Activated naive CD4-positive, alpha-beta T cell (primary cell): ENCODE data around the gene LSM10.
A peak's percentile ranks its signal among the peaks of the same experiment; 100 is the strongest.

ENCODE experiments used
- DNase-seq, 4 experiments: peaks; one replicate each; lab custom pipeline; 2025; lab: John Stamatoyannopoulos, UW

The LSM10 gene

DNA sequence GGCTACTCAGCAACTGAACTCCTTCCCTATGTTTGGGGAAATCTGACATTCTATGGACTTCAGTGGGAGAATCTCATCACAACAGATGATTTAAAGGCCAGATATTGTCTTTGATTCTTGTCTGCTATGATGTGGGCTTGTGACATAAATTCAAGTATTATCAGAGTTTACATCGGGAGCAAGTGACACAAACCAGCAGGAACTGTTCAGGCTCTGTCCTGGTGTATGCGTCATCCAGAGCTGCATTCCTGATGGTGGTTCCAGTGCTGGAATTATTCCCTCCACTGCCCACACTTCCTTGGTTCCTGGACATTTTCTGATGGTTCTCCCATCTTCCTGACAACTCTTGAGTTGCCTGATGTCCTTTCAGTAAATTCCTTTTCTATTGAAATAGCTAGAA lies 10.8 kb upstream of the LSM10 start:
- no peak for DNase-seq

DNA sequence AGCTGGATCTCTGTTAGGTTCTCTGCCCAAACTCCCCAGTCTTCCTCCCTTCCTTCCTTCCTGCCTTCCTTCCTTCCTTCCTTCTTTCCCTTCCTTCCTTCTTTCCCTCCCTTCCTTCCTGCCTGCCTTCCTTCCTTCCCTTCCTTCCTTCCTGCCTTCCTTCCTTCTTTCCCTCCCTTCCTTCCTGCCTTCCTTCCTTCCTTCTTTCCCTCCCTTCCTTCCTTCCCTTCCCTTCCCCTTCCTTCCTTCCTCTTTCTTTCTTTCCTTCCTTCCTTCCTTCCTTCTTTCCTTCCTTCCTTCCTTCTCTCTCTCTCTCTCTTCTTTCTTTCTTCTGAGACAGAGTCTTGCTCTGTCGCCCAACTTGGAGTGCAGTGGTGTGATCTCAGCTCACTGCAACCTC lies 8.7 kb upstream of the LSM10 start:
- no peak for DNase-seq

DNA sequence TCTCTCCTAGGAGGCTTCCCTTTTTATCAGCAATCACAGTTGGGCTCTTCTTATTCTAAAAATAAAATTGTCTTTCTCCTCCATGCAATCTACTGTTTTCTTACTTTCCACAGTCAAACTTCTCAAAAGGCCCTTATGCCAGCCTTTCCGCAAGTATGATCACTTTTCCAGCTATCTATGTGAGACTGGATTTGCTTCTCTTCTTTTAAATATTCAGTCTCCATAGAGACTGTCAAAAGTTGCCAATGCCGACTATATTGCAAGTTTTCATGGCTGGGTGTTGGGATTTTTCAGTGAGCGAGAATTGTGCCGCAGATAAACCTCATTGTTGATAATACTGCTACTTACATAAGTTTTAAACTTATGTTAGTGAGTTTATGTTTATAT lies 4.8 kb upstream of the LSM10 start:
- no peak for DNase-seq

DNA sequence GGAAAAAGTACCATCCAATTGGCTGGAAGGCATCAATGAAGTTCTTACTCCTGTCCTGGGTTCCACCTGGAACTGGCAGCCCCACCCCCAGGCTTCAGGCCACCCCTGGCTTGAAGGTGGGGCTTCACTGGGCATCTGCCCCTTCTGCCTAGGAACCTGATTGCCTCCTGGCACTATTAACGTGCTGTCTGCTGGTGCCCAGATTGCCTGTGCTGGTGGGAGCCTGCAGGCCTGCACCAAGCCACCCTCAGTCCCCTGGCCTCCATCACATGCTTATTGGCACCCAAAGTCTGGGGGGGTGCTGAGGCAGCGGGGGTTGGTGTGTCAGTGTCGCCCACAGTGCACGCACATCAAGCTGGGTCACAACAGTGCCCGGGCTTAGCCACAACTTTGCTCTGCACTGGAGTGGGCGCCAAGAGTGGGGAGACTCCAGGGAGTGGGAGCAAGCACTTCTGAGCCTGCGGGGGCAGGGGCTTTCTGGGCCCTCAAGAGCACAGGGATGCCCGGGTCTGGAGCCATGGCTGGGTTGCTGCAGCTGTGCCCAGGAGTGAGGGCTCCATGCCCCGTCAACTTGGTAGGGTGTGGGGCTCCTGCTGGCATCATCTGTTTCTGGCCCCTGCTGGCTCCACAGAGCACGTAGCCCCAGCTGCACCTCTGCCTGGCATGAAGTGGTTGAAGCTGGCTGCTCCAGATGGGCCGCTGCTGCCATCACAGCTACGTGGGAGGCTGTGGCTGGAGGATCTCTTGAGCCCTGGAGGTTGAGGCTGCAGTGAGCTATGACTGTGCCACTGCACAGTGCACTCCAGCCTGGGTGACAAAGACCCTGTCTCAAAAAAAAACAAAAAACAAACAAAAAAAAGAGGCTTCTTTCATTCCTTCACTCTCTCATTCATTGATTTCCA lies 4.1 kb upstream of the LSM10 start:
- DNase-seq, result no peak

DNA sequence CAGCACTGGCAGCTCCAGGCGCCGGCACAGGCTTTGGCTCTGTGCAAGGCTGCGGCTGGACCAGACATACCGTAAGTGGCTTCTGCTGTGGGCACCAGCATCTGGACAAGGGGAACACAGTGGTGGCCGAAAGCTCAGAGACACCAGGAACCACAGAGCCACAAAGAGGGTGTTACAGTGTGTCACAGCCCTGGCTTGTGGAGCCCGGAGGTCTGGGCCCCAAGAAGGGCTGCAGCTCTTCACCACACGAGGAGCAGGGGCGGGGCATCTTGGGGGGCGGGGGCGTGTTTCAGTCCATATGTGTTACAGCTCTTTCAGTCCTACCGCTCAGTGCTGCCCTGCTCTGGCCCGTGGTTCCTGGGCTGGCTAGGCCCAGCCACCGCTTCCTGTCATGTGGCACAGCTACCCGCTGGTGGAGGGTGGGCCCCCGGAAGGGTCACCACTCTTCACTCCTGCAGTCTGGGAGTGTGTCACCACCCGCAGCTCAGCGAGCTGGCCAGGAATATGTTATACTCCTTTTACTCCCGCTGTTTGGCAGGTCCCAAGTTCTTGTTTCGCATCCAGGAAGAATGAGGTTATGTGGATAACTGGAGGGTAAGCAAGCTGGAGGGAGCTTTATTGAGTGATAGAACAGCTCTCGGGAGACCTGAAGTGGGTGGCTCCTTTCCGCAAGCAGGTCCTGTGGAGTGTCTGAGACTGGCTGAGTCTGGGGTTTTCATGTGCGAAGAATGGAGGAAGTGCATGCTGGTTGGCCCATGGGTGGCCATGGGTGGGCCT lies 3.3 kb upstream of the LSM10 start:
- peak in 2 of 4 experiments; percentile 10 to 21 for DNase-seq

DNA sequence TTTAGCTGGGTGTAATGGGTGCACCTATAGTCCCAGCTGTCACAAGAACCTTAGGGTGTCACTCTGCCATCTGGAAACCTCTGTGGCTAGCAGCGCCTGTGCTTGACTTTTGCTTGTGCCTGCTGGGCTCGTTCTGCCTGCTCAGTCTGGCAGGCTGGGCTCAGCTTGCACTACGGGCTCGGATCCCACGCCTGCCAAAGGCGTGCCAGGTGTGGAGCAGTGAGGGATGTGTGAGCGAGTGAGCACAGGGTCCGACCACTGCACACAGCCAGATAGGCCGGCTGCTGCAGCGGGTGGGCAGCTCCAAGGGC lies 2.8 kb upstream of the LSM10 start:
- DNase-seq, result no peak

DNA sequence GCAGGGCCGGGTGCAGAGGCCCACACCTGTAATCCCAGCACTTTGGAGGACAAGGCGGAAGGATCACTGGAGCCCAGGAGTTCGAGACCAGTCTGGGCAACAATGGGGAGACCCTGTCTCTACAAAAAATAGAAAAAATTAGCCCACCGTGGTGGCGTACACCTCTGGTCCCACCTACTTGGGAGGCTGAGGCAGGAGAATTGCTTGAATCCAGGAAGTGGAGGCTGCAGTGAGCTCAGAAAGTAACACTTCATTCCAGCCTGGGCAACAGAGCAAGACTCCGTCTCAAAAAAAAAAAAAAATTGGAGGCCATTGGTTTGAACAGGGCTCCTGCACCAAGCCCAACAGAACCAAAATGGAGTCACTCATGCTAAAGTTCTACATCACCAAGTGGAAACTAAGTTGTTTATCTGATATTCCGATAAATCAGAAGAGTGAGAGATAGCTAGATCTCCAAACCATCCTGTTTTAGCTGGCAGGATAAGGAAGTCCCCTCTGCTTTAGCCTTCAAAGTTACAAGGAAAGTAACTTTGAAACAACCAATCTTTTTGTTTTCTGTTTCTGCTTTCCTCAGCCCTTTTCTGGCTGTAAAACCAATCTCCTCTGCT lies 766 bp upstream of the LSM10 start:
- no peak for DNase-seq

DNA sequence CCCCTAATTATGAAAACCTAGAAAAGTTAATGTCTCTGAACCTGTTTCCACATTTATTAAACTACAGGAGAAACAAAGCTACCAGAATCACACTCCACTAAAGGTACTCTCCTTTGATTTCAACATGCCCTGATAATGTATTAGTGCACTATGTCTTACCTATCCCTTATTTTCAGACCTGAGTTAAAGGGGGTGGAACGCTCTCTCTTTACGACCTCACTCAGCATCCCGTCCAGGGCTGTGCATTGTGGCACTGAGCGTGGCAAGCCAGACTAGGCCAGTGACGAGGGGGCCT lies 678 bp downstream of the LSM10 start:
- peak in 1 of 4 experiments; percentile 8 for DNase-seq

DNA sequence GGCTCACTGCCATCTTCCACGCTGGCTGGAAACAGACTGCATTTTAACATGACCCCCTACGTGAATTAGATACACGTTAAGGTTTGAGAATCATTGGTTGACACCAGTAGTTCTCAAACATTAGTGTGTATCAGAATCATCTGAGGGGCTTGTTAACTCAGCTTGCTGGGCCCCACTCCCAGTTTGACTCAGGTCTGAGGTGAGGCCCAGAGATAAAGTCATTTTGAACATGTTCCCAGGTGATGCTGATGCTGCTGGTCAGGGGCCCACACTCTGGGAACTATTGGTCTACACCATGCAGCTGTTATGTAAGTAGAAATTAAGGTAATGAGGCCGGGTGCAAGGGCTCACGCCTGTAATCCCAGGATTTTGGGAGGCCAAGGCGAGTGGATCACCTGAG lies 1.3 kb downstream of the LSM10 start:
- no peak for DNase-seq

DNA sequence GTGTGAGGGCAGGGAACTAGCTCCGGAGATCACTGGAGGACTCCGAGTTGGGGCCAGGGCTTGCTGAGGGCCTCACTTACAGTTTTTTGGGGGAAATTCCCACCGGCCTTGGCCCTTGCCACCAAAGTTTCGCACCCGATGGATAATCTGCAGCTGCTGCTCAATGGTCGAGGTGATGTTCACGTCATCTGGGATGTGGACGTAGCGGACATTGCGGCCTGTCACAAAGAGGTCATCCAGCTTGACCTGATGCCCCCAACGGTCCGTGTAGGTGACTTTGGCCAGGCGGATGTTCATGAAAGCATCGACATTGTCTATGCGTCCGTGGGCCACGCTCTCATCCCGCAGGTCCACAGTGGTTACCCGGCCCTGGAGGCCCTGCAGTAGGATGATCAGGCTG lies 4.0 kb downstream of the LSM10 start:
- DNase-seq, result no peak

DNA sequence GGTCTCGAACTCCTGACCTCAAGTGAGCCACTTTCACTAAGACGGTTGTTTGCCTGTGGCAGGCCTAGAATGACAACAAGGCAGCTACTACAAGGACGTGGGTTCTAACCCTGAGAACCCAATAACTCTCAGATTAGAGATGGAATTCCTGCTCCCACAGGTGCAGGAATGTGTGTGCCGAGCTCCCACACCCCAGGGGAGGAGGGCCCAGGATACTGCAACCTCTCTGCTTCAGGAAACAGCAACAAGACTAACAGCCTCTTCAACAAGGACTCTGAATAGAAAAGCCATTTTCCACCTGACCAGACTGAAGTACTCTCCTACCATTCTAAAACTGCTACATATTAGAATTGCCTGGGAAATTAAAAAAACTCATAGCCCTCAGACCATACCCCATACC lies 4.9 kb downstream of the LSM10 start:
- no peak for DNase-seq

DNA sequence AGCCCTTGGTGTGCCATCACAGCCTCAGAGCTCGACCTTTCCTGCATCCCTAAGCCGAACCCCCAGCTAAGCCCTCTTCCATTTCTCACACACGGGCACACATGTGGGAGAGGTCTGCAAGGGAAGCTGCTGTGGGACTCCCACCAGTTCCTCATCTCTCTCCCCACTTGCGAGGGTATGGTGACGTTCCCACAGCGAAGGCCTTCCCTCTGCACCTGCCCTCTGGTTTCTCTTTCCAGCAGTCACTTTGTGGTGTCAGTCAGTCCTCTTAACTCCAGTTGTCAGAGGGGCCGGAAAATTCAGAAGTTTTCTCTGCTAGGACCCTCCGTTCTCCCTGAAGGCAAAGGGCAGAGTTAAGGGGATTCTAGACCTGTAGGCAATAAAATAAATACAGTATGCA lies 6.4 kb downstream of the LSM10 start:
- no peak for DNase-seq

DNA sequence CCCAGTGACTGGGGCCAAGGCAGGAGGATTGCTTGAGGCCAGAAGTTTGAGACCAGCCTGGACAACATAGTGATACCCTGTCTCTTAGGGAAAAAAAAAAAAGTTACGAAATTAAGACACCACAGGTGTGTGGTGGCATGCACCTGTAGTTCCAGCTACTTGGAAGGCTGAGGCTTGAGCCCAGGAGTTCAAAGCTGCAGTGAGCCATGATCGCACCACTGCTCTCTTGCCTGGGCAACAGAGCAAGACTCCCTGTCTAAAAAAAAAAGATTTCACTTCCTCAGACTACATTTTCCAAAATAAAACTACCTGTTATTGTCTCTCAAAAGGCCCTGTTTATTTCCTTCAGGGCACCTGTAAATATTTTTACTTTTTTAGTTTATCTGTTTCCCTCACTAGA lies 7.3 kb downstream of the LSM10 start:
- DNase-seq, result no peak

DNA sequence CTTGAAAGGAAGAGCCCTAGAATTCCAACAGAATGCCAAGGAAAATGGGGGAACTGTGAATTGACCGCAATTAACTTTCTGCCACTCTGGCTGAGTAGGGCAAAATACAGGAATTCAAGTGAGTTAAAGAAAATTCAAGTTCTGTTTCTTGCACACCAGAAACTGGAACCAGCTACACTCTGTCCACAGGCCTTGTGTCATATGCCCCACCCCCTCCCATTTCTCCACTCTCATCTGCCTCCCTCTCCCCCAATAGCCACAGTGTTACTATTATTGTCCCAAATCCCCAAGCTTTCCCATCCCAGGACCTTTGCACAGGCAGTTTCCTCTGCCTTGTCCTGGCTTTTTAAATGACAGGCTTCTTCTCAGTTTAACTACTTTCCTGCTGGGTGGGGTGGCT lies 7.7 kb downstream of the LSM10 start:
- DNase-seq, result no peak

DNA sequence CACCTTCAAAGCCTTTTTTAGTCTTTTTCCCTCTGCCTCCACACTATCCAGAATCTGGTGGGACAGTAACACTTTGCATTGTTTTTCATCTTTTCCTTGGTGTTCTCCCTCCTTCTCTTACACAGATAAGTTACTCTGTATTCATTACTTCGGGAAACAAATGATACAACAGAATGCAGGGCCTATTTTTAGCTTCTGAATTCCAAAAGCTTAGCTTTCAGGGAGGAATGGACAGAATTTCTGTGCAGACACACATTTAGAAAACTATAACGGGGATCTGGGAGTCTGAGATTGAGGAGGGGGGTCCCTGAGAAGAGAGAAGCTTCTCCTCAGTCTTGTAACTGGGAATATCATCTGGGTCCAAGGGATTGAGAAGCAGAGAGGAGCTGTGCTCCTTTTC lies 8.4 kb downstream of the LSM10 start:
- no peak for DNase-seq

DNA sequence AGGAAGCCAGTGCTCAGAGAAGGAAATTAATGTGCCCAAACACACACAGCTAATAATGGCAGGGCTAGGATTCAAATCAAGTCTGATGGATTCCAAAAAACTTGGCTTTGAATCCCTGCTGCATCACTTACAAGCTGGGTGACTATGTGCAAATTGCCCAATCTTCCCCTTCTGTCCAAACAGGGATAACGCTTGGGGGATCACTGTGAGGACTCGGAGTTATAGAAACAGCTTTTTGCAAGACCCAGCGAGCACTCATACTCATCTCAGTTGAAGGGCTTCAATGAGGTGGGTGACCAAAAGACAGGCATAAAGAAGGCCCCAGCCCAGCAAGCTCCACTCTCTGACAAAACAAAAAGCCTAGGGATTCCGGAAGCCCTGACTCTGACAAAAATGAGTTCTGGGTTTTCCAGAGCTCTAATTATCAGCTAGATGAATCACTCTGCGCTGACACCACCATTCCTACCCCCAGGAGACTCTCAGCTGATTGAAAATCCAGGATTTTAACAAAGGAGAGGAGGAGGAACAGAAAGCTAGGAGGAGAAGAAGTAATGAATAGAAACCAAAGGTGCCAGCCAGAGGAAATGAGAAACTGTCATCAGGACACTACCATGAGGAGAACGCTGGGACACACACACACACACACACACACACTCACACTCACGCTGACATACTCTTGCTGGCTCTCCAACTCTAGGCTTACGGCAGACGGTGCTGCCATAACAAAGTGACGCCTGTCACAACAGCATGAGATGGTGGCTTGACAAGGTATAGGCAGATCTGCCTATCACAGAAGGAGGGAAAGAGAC lies 10.4 kb downstream of the LSM10 start:
- no peak for DNase-seq

DNA sequence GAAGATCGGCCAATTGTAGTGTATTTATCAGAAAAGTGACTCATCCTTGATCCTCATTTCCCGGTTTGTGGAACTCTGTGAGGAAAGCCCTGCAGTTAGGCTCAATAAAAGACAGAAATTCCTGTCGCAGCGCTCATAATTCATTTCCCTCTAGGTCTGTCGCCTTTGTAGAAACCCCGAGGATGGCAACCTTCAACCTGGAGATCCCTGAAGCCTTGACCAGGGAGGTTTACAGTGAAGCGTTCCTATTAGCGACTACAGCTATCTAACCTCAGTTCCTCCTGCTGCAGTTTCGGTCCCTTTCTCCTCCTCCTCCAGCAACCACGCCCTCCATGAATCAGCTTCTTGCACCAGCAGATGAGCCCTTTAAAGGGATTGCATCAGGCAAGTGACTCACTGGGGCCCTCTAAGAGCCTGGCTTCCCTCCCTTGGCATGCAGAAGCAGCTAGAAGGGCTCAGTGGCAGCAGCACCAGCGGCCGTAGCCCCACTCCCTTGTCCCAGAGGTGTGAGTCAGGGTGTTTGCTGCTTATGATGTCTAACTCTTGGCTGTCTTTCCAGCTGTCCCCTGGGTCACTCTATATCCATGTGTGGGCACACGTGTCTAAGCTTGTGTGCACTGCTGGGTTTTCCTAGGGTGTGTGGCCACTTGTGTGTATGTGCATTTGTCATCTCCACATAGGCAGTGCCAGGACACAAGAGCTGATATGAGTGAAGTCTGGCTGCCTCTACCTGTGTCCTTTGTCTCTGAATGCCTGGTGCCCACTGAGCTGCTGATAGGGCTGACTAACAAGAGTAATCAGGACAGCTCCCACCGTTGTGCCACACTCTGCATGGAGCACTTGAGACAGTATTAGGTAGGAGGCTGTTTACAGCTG lies 11.2 kb downstream of the LSM10 start:
- peak; percentile 56 to 66 (median 62) for DNase-seq

DNA sequence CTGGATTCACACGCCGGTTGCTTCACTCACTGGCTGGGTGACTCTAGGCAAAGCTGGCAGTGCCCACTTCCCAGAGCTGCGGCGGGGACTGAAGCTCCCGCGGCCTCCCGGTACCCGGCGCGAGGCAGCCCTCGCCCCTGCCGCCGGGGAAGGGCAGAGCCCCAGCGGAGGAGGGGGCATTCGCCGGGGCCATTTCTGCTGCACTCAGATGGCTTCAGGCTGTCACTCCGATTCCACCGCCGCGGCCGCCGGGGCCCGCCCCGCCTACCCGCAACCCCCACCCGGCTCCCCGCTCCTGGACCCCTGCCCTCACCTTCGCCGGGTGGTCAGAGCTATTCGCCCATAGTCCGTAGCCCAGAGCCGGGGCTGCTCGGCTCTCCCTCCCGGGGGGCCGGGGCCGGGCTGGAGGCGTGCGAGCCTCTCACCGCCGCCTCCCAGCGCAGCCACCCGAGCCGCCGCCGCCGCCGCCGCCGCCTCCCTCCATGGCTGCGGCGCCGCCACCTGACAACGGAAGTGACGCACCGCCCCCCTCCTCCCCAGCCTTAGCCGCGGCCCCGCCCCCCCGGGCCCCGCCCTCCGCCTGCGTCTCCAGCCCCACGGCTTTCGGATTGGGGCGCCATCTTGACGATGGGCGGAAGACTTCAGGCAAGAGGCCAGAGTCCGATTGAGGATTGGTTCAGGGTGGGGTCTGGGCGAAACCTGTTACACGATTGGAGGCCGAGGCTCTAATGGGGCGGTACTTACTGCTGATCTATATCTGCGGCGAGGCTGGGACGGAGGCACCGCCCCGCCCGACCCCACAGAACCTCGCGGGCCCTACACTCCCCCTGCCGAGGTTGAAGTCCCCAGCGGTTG lies 12.1 kb downstream of the LSM10 start, which contains the start of gene STK40:
STK40 (minus strand) TSS at position 515 of the 855 bp plus-strand sequence. CDS start 24,592 bp downstream, outside the sequence.
- peak; percentile 91 to 98 (median 95) for DNase-seq

DNA sequence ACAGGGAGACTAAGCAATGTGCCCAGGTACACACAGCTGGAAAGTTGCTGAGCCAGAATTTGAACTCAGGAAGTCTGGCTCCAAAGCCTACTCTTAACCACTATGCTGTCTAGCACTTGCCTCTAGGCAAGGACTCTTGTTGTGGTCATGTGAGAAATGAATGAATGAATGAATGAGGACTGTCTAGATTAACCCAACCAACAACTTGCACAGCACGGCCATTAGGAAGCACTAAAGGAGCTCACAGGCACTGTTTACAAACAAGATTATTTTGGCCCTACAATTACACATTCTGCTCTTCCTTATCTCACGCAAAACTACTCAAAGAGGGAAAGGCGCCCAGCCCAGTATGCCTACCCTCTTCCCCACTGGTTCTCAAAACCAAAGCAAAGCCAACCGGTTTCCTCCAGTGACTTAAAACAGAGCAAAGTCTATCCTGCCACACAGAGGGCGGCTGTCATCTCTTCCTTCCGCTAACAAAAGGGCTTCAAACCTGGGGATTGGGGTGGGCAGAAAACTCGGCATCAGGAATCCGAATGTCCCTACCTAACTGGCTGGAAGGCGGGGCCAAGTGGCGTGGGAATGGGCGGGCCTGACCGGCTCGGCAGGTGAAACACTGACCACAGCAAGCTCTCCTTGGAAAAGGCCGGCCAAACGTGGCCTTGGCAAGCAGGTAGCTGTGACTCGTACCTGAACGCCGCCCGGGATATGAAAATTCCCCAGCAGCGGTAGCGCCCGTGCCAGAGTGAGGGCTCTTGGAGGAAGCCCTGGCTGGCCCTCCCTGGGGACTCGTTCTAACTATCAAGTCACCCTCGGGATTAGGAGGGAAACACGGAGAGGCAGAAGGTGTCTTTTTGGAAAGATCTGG lies 12.9 kb downstream of the LSM10 start:
- DNase-seq, result no peak
